ENCODE results near the gene KEAP1.

DNA sequence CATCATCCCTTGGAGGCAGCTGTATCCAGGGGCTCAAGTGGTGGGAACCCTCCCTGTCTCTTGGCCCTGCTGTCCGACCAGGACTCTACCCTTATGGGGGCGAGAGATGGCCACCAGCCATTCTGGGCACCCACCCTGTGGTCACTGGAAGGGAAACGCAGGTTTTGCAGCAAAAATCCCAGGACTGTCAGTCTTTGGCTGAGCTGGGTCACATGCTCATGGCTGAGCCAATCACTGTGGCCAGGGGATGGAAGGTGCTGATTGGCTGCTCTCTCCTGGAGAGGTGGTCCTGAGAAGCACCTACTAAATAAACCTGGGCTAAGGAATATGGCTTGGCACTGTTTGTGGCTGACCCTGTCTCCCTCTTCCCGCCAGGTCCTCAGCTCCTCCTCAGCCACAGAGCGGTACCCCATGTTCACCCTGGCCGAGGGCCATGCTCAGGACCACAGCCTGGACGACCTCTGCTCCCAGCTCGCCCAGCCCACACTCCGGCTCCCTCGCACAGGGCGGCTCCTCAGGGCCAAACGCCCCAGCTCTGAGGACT lies 49.4 kb upstream of the KEAP1 start:
- TF ChIP-seq, protein P1, sequence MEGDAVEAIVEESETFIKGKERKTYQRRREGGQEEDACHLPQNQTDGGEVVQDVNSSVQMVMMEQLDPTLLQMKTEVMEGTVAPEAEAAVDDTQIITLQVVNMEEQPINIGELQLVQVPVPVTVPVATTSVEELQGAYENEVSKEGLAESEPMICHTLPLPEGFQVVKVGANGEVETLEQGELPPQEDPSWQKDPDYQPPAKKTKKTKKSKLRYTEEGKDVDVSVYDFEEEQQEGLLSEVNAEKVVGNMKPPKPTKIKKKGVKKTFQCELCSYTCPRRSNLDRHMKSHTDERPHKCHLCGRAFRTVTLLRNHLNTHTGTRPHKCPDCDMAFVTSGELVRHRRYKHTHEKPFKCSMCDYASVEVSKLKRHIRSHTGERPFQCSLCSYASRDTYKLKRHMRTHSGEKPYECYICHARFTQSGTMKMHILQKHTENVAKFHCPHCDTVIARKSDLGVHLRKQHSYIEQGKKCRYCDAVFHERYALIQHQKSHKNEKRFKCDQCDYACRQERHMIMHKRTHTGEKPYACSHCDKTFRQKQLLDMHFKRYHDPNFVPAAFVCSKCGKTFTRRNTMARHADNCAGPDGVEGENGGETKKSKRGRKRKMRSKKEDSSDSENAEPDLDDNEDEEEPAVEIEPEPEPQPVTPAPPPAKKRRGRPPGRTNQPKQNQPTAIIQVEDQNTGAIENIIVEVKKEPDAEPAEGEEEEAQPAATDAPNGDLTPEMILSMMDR (IDR thresholded peaks at IDR 0.05; ENCODE audit: extremely low read depth in 1 of 2, insufficient read depth in 1 of 2, low read depth in 1 of 2, low read length in 2 of 2) = no peak
- TF ChIP-seq POLR2AphosphoS5 (IDR thresholded peaks at IDR 0.05; ENCODE audit: insufficient read depth, low read depth, low read length) (no peak), POLR2A (IDR thresholded peaks at IDR 0.05; ENCODE audit: low read depth, low read length) (no peak), EZH2 (IDR thresholded peaks at IDR 0.05; ENCODE audit: borderline replicate concordance, low read depth, low read length, severe bottlenecking) (no peak)

Measured in endothelial cell of umbilical vein (primary cell).